NCI-H2107 treated with DMSO at 0.1 percent for 48 hours (cell line): Measurements from ENCODE around the gene ABL1.
"Not testable (repeated sequence)": the region's sequence is repeated elsewhere in the genome, so short reads cannot be mapped to it uniquely, and the experiment has no call there.

Experiments
- DNase-seq: peaks from one replicate; lab custom pipeline; 2025; ENCODE audit not compliant: unreplicated experiment; lab: John Stamatoyannopoulos, UW

The ABL1 gene

DNA sequence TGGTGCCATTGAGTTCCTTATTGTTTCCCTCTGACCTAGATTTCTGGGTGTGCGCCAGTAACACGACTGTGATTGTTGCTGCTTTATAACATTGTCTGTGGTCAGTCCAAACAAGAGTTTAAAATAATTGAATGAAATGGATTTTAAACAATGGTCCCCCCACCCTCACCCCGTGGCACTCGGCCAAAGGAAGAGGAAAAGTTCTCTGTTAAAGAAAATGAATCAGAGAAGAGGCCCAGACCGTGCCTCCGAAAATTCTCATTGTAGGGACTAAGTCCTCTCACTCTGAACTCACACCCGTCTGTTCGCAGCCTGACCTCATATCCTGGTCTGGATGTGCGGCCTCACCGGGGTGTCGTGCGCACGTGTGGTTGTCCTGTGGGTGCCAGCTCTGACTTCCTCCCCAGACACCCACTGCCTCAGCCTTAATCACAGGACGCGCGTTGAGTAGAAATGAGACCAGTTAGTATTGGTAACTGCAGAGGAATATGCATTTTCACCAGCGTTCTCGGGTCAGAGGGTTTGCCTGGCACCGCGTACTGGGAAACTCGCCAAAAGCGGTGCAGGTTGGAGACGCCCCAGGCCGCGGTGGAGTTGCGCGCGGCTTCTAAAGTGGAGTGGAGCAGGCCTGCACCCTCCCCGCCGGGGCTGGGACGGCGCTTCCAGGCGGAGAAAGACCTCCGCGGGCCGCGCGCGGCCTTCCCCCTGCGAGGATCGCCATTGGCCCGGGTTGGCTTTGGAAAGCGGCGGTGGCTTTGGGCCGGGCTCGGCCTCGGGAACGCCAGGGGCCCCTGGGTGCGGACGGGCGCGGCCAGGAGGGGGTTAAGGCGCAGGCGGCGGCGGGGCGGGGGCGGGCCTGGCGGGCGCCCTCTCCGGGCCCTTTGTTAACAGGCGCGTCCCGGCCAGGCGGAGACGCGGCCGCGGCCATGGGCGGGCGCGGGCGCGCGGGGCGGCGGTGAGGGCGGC, at the start of gene ABL1:
Gene ABL1, plus strand, starts transcription at position 884 of the 966 bp plus-strand sequence. CDS start 193 bp downstream, outside the sequence.
- DNase-seq: peak; percentile 44

DNA sequence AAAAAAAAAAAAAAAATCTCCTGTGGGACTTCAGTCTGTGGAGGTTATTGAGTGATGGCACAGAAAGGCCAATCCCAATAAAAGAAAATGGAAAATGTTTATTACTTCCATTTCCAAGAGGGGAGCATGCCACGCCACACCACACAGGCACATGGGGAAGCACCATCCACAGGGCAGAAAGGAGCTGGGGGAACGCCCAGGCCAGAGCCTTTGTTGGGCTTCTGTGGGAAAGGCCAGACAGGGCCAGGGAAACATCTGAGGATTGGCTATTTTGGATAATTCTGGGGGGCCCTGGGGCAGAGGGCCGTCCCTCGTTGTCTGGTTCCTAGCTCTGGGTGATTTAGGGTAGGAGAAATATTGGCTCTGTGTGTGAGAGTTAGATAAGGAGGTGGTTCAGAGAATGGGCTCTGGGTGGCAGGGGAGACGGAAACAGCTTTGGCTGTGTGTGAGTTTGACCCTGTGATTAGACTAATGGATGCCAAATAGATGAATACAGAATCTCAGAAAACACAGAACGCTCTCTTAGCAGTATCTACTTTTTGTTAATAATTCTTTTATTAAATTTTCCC, 49.0 kb upstream of the ABL1 start:
- no peak for DNase-seq

DNA sequence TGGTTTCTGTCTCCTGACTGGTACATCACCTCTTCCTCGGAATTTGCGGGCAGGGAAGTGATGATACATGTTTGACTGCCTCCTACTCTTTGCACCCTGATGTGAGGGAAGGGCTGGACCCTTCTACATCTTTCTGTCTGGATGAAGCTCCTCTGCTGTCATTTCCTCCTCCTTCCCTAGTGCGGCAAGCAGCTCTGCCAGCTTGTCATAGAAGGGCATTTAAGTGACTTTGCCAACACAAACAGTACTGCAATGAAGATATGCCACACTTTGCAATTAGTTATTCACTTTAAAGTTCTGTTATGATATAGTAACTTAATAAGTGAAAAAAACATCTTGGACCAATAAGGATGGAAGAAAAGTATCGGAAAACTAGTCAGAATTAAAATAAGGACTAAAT, 48.5 kb upstream of the ABL1 start:
- no peak for DNase-seq

DNA sequence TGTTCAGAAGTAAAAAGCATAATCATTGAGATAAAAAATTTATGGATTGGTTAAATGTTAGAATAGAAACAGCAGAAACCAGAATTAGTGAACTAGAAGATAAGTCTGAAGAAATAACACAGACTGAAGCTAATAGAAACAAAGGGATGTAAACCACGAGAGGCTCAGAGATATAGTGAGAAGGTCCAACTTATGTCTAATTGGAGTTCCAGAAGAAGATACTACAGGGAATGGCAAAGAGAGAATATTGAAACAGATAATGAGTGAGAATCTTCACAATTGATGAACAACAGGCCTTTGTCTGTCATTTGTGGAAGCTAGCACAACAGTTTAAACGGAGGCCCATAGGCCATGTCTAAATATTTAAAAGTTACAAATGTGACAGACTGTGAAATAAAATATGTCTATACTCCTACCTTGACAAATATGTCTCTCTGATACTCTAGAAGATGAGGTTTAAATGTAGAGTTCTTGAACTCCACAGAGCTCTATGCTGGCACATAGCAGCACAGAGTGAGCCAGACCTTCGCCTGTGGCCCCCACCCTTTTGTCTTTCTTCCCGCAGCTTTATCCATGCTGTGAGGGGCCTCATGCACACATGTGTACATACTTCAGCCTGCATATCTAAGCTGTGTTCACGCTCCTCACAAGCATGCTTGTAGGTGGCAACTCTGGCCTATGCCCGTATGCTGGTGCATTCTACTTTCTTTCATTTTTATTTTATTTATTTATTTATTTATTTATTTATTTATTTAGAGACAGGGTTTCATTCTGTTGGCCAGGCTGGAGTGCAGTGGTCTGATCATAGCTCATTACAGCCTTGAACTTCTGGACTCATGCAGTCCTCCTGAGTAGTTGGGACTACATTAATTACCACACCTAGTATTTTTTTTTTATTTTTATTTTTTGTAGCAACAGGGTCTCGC, 45.0 kb upstream of the ABL1 start:
- no peak for DNase-seq

DNA sequence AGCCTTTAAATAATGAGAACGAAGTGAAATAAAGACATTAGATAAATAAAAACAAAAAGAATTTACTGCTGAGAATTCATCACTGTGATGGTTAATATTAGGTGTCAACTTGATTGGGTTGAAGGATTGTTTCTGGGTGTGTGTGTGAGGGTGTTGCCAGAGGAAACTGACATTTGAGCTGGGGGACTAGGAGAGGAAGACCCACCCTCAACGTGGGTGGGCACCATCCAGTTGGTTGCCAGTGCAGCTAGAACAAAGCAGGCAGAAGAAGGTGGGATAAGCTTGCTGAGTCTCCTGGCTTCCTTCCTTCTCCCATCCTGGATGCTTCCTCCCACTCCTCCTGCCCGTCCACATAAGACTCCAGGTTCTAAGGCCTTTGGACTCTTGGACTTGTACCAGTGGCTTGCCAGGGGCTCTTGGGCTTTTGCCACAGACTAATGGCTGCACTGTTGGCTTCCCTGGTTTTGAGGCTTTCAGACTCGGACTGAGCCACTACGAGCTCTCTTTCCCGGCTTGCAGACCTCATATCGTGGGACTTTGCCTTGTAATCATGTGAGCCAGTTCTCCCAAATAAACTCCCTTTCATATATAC, 43.7 kb upstream of the ABL1 start:
- DNase-seq: no peak

DNA sequence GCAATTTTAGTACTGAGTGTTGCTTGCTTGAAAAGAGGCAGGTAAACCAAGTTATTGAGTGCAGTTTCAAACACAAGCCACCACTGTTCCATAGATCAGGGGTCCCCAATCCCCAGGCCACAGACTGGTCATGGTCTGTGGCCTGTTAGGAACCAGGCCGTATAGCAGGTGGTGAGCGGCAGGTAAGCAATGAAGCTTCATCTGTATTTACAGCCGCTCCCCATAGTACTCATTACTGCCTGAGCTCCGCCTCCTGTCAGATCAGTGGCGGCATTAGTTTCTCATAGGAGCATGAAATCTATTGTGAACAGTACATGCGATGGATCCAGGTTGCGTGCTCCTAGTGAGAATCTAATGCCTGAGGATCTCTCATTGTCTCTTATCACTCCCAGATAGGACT, 41.5 kb upstream of the ABL1 start:
- no peak for DNase-seq

DNA sequence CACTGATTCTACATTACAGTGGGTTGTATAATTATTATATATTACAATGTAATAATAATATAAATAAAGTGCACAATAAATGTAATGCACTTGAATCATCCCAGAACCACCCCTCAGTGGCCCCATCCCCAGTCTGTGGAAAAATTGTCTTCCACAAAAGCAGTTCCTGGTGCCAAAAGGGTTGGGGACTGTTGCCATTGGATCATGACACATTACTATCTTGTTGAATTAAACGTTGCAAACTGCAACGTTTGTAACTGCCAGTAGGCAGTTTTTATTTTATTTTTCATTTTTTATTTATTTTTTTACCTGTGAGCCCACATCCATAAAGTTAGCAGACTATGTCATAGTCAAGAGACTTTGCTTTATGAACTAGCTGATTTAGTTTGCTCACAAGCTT, 41.0 kb upstream of the ABL1 start:
- not testable (repeated sequence) for DNase-seq

DNA sequence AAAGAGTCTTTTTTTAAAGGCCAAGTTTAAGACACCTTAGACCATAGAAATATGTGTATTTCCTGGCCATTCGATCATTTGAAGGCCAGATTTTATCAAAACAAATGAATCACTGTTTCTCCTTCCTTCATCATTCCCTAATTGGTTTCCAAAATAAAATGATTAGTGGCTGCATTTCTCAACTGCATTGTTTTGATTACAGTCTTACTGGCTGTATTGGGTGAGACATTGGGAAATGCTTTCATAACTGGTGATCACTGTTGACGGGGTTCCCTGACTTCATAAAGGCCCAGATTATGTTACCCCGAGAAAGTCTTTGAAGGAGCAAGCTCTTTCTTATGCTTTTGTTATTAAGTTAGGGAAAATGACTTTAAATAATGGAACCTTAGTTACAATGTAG, 40.6 kb upstream of the ABL1 start:
- not testable (repeated sequence) for DNase-seq

DNA sequence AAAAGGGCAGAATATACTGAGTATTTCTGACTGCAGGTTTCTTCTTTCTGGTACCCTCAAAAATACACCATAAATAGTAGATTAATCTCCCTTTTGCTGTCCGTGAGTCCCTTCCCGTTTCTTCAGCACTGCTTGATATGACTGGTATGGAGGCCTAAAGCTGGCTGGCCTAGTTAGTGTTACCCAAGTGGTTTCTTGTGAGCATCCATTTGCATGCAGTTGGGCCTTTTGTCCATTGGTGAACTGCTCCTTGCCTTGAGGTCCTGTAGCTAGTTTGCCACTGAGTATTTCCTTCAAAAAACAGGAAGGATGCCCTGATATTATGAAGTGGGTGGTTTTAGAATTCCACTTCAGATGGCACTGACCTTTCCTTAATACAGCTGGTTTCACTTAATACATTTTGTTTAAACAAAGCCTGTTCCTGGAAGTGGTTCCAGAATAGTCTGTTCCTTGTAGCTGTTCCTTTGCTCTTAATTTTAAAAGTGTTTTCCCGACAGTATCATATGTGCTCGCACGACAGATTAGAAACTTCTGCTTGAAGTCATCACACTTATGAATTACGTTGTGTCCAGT, 40.0 kb upstream of the ABL1 start:
- DNase-seq: no peak

DNA sequence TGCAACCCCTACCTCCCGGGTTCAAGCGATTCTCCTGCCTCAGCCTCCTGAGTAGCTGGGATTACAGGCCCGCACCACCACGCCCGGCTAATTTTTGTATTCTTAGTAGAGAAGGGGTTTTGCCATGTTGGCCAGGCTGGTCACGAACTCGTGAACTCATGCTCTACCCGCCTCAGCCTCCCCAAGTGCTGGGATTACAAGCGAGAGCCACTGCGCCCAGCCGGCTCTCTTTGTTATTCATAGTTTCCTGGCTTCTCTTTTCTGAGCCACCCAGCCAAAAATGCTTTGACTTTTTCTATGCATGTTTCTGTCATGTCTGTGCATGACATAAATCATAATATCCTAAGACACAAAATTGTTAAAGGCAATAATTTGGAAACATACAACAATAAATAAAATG, 31.9 kb upstream of the ABL1 start:
- DNase-seq: not testable (repeated sequence)

DNA sequence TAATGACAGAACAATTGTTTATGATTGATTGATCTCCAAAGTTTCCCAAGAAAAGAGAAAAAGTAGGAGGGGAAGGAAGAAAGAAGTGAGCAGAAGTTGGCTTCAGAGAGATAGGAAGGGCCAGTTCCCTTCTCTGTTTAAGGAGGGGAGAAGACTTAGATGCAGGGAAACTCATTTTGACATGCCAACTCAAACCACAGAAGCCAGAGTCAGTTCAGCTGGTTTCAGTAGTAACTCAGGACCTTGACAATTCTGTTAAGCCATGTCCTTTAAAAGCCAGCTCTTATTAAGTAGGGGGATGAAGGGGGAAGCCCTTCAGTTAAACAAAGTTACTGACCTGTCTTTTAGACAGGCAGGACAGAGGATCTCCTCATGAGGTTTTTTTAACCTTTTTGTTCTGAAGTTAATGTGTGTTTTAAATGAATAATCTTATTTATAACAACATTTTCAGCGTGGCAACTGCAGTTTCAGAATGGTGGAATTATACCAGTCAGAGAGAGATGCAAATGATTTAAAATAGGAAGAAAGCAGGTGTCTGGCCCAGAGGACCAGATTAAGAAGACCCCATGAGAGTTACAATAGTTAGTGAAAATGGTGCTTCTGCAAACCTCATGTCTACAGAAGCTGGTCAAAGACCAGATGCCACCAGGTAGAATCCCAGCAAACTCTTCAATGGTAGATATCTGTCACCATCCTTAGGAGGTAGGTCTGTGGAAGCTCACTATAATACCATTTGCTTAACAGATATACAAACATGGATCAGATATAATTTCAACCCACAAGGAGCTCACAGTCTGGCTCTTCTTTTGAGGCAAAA, 29.3 kb upstream of the ABL1 start:
- no peak for DNase-seq

DNA sequence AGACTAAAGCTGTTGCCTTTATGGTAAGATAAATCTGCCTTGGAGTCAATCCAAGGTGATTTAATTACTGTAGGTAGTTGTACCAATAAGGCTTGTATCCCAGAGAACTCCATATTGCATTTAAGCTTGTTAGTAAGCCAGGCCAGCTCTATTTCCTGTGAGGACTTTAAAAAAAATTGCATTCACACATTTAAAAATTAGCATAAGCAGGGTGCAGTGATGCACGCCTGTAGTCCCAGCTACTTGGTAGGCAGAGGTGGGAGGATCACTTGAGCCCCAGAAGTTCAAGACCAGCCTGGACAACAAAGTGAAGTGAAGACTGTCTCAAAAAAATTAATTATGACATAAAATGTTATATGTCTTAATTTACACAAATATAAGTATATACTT, 28.7 kb upstream of the ABL1 start:
- DNase-seq: no peak

DNA sequence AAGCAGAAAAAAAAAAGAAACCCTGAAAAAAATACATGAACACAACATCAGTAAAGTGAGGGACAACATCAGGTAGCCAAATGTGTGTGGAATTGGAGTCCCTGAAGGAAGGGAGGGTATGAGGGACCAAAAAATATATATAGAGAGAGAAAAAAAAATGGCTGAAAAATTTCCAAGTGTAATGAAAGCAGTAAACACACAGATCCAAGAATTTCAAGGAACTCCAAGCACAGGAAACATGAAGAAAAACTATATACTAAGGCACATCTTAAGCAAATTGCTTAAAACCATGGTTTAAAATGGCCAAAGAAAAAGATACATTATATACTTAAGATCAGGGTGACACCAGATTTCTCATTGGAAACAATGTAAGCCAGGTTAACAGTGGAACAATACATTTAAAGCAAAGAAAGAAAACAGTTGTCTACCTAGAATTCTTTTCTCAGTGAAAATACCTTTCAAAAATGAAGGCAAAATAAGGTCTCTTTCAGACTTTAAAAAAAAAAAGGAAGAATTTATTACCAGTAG, 24.4 kb upstream of the ABL1 start:
- DNase-seq: no peak

DNA sequence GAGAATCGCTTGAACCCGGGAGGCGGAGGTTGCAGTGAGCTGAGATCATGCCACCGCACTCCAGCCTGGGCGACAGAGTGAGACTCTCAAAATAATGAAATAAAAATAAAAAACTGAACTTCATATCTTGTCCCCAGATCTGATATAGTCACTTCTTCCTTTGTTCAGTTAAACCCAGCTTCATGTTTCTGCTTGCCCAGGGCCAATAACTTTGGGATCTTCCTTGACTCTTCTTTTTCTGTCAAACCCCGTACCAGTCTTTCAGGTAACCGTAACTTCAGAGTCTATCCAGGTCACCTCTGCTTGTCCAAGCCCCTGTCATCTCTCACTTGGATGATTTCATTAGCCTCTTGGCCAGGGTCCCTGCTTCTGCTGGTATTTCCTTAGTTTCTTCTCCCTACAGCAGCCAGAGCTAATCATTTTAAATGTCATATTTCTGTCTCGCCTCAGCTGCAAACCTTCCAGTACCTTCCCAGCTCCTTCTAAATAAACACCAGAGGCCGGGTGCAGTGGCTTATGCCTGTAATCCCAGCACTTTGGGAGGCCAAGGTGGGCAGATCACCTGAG, 19.7 kb upstream of the ABL1 start:
- no peak for DNase-seq

DNA sequence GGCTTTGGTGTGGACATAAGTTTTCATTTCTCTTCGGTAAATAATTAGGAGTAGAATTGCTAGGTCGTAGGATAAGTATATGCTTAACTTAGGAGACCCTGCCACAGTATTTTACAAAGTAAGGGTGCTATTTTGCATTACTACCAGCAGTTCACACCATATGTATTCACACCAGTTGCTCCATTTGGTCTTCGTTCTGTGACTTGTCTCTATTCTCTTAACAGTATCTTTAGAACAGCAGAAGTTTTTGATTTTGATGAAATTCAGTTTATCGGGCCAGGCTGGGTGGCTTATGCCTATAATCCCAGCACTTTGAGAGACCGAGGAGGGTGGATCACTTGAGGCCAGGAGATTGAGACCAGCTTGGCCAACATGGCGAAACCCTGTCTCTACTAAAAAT, 17.1 kb upstream of the ABL1 start:
- DNase-seq: no peak

DNA sequence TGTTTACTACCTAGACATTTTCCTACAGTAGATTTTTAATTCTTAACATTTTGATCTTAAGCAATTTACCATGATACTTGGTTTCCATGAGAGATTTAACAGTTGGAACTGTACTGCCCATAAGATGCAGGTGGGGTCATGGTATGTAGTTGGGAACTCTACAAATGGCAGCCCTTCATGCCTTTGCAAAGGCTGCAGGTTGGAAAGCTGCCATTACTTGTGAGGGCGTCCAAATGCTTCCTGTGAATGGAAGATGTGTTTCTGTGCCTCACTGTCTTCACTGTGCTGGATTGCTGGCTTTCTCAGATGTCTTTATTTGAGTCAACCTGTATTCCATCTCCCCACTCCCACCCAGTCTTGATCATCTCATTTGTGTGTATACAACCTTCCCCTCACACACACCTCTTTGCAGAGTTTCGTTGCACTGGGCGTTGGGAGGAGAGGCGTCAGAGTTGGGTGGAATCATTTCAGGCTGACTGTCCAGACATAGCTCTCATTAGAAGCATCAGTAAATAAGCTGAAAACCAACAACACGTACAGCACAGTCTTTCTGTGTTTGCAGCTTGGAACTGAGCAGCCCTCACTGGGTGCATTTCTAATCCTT, 14.8 kb upstream of the ABL1 start:
- DNase-seq: no peak

DNA sequence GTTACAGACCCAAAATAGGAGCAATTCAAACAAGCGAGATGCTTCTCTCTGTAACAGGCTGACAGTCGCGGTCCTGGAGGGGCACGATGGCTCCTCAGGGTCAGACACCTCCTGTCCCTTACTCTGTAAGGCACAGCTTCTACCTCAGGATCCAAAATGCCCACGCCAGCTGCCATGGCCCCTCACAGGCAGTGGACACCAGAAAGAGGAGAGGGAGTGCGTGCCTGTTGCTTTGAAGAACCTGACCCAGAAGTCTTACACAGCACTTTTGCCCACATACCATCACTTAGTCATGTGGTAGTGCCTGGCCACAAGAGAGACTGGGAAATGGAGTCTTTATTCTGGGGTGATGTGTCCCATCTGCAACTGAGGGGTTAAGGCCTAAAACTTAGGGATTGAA, 11.6 kb upstream of the ABL1 start:
- no peak for DNase-seq

DNA sequence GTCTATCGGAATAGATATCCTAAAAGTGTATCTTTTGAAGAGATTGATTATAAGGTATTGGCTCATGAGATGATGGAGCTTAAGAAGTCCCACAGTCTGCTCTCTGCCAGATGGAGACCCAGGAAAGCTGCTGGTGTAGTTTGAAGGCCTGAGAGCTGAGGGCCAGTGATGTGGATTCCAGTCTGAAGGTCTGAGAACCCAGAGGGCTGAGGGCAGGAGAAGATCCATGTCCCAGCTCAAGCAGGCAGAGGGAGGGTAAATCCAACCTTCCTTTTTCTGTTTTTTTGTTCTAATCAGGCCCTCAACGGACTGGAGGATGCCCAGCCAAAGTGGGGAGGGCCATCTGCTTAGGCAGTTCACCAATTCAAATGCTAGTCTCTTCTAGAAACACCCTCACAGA, 11.0 kb upstream of the ABL1 start:
- no peak for DNase-seq
